HG02588 (cell line): Measurements from ENCODE around the gene ENOX1.

Source experiments
- ATAC-seq: cut with Tn5 transposase; IDR thresholded peaks from one replicate; pipeline ENCODE4 v1.9.1; 2021; ENCODE audit warnings: mild to moderate bottlenecking, moderate library complexity; ENCODE audit not compliant: unreplicated experiment

ENOX1 gene

GRCh38 chr13:43492745-43493144 lies 294.0 kb downstream of the ENOX1 start:
- no peak for ATAC-seq

GRCh38 chr13:43492311-43492710 lies 294.5 kb downstream of the ENOX1 start:
- no peak for ATAC-seq

GRCh38 chr13:43489233-43489632 lies 297.5 kb downstream of the ENOX1 start:
- ATAC-seq = no peak

GRCh38 chr13:43487885-43488284 lies 298.9 kb downstream of the ENOX1 start:
- no peak for ATAC-seq

- ATAC-seq = no peak
Observed at GRCh38 chr13:43487461-43487860, 299.3 kb downstream of the ENOX1 start.

- ATAC-seq = no peak
Observed at GRCh38 chr13:43484432-43485225, 302.1 kb downstream of the ENOX1 start.

GRCh38 chr13:43483930-43484329 lies 302.8 kb downstream of the ENOX1 start:
- no peak for ATAC-seq

GRCh38 chr13:43482641-43483040 lies 304.1 kb downstream of the ENOX1 start:
- ATAC-seq = no peak

- no peak for ATAC-seq
Observed at GRCh38 chr13:43482026-43482425, 304.7 kb downstream of the ENOX1 start.

GRCh38 chr13:43478902-43479301 lies 307.9 kb downstream of the ENOX1 start:
- no peak for ATAC-seq

- no peak for ATAC-seq
Observed at GRCh38 chr13:43478211-43478610, 308.6 kb downstream of the ENOX1 start.

- no peak for ATAC-seq
Observed at GRCh38 chr13:43475140-43475539, 311.6 kb downstream of the ENOX1 start.

GRCh38 chr13:43473437-43473836 lies 313.3 kb downstream of the ENOX1 start:
- ATAC-seq = no peak

- ATAC-seq = no peak
Observed at GRCh38 chr13:43472980-43473379, 313.8 kb downstream of the ENOX1 start.

- ATAC-seq = no peak
Observed at GRCh38 chr13:43472339-43472738, 314.4 kb downstream of the ENOX1 start.

- ATAC-seq = no peak
Observed at GRCh38 chr13:43470610-43471009, 316.2 kb downstream of the ENOX1 start.

- ATAC-seq = no peak
Observed at GRCh38 chr13:43469791-43470190, 317.0 kb downstream of the ENOX1 start.

GRCh38 chr13:43464578-43465264 lies 322.1 kb downstream of the ENOX1 start:
- no peak for ATAC-seq

GRCh38 chr13:43448605-43449336 lies 338.0 kb downstream of the ENOX1 start:
- no peak for ATAC-seq

GRCh38 chr13:43446126-43446525 lies 340.6 kb downstream of the ENOX1 start:
- ATAC-seq = no peak

GRCh38 chr13:43445668-43446067 lies 341.1 kb downstream of the ENOX1 start:
- ATAC-seq = no peak

- no peak for ATAC-seq
Observed at GRCh38 chr13:43444081-43444480, 342.7 kb downstream of the ENOX1 start.
